A204.1 (cell line): ENCODE data around the gene ZFP3.
A peak's percentile ranks its signal among the peaks of the same experiment; 100 is the strongest.
"Not testable (repeated sequence)": the region's sequence is repeated elsewhere in the genome, so short reads cannot be mapped to it uniquely, and the experiment has no call there.

Experiments
- FAIRE-seq: peaks from 2 replicates; lab custom pipeline; 2012; peaks lifted over from hg19 to GRCh38; lab: Jason Lieb, UNC

The ZFP3 gene

DNA sequence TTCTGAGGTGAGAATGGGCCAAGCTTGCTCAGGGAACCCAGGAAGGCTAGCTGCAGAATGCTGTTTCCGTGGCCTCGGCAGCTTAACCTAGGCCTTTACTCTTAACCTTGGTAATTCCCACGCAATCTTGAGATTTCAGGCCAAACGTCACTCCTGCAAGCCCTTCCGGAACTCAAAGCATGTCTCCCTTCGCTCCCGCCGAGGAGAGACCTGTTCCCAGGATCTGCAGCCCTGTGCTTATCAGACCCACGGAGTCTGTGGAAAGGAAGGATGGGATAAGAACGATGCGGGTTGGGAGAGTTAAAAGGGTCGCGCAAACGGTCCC, 524 bp upstream of the ZFP3 start:
- no peak for FAIRE-seq

DNA sequence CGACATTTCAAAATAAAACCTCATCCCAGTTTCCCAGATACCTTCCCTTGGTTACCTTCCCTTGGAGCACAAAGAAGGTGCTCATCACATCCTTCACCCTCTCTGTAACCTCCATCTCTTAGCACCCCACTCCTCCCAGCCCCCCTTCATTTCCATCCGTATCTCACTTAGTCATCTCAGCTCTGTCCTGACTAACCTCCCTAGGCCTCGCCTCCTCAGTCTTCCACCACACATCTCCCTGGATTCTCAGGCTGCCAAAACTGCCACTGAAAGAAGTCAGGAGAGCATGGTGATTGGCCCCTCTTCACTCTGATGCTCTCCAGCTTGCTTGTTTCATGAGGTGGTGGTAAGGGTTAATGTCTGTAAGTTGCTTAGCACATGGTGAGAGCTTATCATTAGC, 2.3 kb downstream of the ZFP3 start:
- no peak for FAIRE-seq

GRCh38 chr17:5092218-5093010, 14.1 kb downstream of the ZFP3 start:
- no peak for FAIRE-seq

DNA sequence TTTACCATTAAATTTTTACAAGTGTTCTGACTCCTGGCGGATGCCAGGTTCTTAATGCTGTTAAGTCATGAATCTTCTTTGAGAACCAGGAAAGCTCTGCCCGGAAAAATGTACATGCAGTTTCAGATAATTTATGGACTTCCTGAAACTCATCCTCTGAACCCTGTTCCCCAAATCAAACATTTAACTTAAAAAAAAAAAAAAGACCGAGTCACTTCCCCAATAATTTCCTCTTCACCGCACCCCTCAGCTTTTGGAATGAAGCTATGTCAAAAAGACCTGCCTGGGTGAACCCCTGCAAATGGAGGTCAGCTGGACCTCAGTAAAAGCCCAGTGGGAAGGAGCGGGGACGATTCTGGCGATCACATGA, 18.4 kb downstream of the ZFP3 start:
- FAIRE-seq: no peak

DNA sequence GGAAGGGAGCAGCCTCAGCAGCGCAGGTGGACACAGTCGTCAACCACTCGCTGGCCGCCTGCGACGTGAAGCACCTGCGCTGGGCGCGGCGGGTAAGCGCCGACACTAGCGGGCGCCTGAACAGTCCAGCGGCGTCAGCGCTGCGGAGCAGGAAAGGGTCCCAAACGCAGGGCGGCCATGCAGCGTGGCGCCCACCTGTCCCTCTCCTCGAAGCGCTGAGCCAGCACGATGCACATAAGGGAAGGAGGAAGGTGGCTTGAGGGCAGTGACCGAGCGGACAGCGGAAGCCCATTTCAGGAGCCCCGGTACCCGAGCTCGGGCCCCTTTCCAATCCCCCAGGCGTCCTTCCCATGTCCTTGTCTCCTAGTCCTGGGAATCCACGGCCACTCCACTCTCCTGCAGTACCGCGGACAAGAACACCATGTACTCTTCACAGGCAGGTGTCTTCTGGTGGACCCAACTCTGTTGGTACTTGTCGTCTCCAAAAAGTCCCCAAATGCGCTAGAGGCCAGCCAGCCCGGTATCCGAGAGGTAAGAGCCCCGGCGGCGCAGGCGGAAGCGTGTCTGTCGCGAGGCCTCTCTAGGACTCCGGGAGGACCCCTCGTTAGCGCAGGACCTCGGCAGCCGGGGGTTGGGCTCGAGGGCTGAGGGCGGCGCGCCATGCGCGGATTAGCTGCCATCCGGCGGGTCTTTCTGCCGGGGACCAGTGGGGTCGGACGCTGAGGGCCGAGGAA, 19.0 kb downstream of the ZFP3 start:
- no peak for FAIRE-seq

DNA sequence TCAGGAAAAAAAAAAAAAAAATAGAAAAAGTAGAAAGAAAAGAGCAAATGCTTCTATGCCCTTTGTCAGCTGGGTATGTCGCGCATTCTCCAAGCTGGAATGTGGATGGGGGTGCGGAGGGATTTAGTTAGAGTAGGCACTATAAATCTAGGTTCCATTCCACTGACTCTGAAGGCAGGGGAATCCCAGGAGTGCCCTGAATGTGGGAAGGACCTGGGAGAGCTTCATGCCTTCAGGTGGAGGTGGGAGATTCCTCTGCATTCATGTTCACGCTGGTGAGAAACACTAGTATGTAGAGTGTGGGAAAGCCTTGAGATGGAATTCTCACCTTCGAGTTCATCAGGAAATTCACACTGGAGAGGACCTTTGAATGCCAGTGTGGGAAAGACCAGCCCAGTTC, 21.0 kb downstream of the ZFP3 start:
- FAIRE-seq: no peak

GRCh38 chr17:5100832-5101231, 22.6 kb downstream of the ZFP3 start:
- no peak for FAIRE-seq

- no peak for FAIRE-seq
Observed at GRCh38 chr17:5110816-5111215, 32.5 kb downstream of the ZFP3 start.

DNA sequence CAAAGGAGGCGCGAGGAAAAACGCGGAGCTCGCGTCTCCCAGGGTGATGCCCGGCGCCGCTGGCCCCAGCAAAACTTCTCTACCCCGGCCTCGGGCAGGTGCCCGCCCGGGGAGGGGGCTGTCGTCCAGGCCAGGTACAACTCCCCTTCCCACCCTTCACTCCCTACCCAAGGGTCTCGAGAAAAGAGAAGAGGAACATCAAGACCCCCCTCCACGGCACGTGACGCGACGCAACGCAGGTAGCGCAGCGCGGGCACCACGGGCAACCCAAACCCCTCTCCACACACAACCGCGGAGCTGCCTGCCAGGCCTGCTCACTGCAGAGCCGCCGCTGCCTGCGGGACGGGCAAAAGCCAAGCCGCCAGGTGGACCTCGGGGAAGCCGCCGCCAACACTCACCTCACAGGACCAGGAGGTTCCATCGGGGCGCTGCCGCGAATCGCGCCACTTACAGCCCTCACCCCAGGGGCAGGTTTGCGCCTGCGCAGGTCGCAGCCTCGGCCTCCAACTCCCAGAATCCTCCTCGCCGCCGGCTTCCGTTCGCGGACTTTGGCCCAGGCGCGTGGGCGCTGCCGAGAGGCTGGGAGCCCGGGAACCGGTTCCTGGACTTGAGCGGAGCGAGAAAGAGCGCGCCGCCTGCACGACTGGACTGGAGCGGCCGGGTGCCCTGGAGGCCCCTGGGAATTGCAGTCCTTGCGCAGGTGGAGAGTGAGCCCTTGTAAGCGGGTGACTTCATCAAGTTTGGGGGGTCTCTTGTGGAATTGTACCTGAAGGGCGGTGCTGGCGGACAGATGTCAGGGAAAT, 33.3 kb downstream of the ZFP3 start, which contains the start of gene ZNF232:
Gene ZNF232, minus strand, starts transcription at position 477 of the 803 bp plus-strand sequence. Its CDS starts 56 bp downstream, at position 421.
- FAIRE-seq: peak; percentile 69

DNA sequence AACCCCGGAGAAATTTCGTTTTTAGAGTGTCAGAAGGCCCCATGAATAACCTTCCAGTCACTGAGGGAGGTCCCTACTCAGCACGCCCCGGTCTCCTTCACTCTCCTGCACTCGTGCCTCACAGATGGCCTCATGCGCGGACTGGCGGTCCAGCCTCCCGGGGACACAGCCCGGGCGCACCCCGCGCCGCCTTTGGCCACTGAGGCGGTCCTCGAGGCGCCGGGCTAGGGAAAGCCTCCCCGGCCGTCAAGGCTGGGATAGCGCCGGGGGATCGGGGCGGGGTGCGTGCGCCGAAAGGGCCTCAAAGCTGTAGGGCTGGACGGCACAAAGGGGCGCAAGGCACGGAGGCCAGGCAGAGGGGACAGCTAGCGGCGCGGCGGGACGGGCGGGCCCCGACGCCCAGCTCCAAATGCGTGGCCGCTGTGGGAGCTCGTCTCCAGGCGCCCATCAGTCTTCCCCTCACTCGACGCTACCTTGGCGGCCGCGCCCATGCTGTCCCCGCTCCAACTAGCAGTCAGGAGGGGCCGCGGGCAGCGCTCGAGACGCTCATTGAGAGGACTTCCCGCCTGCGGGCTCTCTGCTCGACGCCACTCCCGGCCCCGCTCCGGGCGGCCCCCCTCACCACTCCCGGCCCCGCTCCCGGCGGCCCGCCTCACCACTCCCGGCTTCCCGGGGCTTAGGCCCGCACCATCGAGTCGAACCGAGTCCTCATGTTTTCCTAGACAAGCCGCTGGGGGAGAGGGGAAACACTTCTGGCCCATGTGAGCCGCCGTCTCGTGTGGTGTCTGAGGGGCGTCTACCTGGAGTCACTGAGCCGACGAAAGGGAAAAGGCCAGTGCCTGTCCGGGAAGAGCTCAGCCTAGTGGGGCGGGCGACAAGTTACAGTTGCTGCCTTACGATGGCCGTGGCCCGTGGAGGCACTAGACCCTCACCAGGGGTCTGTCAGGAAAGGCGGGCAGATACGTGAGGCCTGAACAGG, 37.7 kb downstream of the ZFP3 start, which contains the start of gene USP6:
Gene USP6, plus strand, starts transcription at position 360 of the 979 bp plus-strand sequence. CDS start 14,336 bp downstream, outside the sequence.
- no peak for FAIRE-seq

GRCh38 chr17:5118219-5118618, 40.0 kb downstream of the ZFP3 start:
- no peak for FAIRE-seq

- FAIRE-seq: no peak
Observed at GRCh38 chr17:5120036-5120435, 41.8 kb downstream of the ZFP3 start.

DNA sequence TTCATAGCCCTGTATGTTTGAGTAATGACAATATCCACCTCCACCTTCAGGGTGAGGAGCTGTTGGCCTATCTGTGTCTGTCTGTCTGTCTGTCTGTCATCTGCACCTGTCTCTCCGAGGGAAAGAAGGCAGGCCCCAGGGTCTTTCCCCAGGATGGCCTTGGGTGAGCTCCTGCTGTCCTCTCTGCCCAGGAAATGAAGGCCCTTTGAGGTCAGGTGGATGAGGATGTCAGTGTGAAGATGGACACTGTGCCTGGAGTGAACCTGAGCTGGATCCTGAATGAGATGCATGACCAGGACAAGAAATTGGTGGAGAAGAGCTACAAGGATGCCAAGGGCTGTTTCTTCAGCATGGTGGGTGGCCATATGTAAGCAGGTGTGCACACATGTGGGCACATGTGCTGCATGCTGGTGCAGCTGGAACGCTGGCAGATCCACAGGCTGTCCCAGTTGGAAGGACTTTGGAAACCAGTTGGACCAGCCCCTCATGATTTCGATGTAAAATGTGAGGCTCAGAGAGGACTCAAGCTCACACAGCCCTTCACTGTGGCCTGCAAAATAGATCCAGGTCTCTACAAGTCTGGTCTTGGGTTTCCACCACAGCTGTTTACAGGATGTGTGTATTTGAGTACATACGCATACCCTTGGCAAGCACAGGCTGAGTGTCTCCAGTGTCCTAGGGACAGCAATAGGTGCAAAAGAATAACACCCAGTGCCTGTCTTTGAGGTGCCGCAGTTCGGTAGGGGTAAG, 42.3 kb downstream of the ZFP3 start:
- not testable (repeated sequence) for FAIRE-seq

GRCh38 chr17:5121186-5121841, 43.0 kb downstream of the ZFP3 start:
- FAIRE-seq: no peak

DNA sequence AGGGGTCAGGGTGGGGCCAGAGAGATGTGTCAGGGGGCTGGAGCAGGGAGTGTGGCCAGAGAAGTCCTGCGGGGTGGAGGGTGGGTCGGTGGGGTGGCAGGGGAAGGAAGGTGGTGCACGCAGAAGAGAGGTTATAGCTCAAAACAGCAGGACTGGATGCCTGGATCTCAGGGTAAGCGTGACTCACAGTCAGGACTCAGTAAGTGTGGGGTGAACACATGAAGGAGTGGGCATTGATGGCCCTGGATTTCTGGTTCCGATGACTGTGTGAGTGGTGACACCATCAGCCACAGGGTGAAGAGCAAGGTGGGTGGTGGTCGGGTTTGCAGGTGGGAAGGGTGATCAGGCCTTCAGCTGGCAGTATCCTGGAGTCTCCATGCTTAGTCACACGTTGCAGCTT, 43.8 kb downstream of the ZFP3 start:
- not testable (repeated sequence) for FAIRE-seq

DNA sequence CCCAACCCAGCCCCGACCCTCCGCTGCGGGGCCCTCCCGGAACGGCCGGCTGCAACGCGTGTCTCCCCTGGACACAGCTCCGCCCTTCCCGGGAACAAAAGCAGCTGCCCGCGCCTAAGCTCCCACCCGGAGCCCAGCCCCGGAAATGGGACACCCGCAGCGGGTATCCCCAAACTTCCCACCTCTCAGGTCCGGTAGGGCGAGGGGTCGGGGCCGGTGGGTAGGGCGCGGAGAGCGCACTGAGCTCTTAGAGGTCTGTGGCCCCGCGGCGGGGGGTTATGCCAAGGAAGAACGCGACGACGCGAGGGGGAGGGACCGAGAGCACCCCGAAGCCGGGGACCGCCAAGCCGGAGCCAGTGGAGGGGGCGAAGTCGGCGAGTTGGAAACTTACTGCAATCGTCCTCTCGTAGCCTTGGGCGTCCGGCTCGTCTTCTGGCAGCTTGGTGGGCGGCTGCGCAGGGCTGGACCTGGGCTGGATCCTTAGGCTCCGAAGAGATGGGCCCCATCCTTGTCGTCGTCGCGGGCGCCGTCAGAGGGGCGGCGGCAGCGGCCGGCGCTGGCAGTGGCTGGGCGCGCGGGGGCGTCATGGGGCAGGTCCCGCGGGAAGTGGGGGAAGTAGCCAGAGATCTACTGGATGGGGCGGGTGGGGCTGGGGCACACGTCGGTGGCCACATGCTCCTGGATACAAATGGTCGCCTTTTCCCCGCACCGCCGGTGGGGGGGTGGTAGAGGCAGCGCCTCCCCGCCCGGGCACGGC, 44.5 kb downstream of the ZFP3 start:
- FAIRE-seq: no peak

DNA sequence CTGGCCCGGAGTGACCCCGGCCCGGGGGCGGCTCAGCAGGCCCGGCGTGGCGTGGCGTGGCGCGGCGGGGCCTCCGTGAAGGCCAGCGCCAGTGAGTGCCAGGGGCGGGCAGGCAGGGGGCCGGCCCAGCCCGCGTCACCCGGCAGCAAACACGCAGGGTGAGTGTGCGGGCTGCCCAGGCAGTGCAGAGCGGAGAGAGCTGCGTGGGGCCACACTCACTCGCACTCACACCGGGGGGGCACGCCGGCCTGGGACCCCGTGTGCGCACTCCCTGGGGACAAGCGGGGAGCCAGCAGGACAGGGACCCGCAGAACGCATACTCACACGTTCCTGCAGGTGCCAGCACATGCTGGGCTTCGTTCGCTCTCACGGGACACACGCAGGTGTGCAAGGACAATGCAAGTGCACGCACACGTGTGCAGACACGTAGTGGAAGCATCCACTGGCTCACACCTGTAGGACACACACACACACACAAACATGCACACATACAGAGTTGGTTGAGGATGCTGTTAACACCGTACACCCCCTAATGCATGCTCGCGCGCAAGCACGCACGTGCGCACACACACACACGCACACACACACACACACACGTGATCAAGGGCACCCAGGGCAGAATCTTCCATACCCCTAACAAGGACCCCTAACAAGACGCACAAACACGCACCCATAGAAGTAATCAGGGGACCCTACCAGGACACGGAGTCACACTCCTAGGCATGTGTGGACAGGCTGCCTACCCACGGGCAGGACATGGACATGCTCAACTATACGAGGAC, 45.3 kb downstream of the ZFP3 start:
- no peak for FAIRE-seq

DNA sequence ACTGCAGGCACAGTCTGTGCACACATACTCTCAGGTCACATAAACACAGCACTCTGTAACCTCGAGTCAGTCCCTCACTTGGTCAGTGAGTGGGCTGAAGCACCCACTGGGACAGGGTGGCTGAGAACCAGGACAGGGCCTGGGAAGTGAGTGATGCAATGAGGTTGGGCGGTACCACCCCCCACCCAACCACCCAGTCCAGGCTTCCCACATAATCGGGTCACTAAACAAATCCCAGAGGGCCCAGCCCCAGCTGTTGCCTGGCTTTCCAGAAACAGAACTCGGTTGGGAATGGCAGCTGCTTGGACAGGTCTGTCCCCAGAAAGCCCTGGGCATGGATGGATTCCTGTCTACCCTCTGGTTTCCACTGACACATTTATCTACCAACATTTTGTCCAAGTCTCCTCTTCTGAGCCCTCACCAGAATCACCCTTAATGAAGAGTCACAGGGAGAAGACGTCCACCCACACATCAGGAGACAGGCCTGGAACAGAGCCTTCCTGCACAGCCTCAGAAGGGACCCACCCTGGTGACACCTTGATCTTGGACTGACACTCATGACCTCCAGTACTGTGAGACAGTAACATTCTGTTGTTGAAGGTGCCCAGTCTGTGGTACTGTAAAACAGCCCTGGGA, 46.0 kb downstream of the ZFP3 start:
- FAIRE-seq: not testable (repeated sequence)
